HG03558 (cell line): ENCODE results near the gene BID.

Source experiments
- ATAC-seq: cut with Tn5 transposase; IDR thresholded peaks from one replicate; pipeline ENCODE4 v1.9.1; 2021; ENCODE audit warnings: moderate number of reproducible peaks; ENCODE audit not compliant: unreplicated experiment; ENCODE audit errors: extremely low read depth

BID gene

GRCh38 chr22:17785185-17786184 is 11.2 kb upstream of the BID start:
- ATAC-seq, result no peak

GRCh38 chr22:17784776-17785175 is 10.5 kb upstream of the BID start:
- ATAC-seq, result no peak

- no peak for ATAC-seq
Measured at GRCh38 chr22:17783773-17784480, 9.7 kb upstream of the BID start.

GRCh38 chr22:17783312-17783711 is 9.0 kb upstream of the BID start:
- ATAC-seq, result no peak

- no peak for ATAC-seq
Measured at GRCh38 chr22:17782621-17783020, 8.4 kb upstream of the BID start.

- ATAC-seq, result no peak
Measured at GRCh38 chr22:17782158-17782557, 7.9 kb upstream of the BID start.

GRCh38 chr22:17781319-17782031 is 7.2 kb upstream of the BID start:
- no peak for ATAC-seq

- ATAC-seq, result no peak
Measured at GRCh38 chr22:17780741-17781318, 6.6 kb upstream of the BID start.

- ATAC-seq, result no peak
Measured at GRCh38 chr22:17780116-17780740, 6.0 kb upstream of the BID start.

GRCh38 chr22:17779286-17780115 is 5.2 kb upstream of the BID start:
- no peak for ATAC-seq

- ATAC-seq, result no peak
Measured at GRCh38 chr22:17778412-17778976, 4.2 kb upstream of the BID start.

GRCh38 chr22:17777717-17778044 is 3.4 kb upstream of the BID start:
- ATAC-seq, result no peak

- ATAC-seq, result no peak
Measured at GRCh38 chr22:17777005-17777716, 2.9 kb upstream of the BID start.

- ATAC-seq, result no peak
Measured at GRCh38 chr22:17775781-17776465, 1.7 kb upstream of the BID start.

- no peak for ATAC-seq
Measured at GRCh38 chr22:17774926-17775685, 837 bp upstream of the BID start.

GRCh38 chr22:17773606-17774205 is 563 bp downstream of the BID start:
- ATAC-seq, result no peak
